ENCODE data around the gene CAMTA1. TPM values are rescaled to one million over a fixed set of nuclear protein-coding genes. Genes with fewer than 3 reads are reported as not detected.

CAMTA1 gene
- total and polyA plus RNA-seq, 9 of the 15 experiments (the other 6 are each of a cell fraction or from before 2014, with no cell fraction given): 43.9 to 161 (median 65.9) TPM

DNA sequence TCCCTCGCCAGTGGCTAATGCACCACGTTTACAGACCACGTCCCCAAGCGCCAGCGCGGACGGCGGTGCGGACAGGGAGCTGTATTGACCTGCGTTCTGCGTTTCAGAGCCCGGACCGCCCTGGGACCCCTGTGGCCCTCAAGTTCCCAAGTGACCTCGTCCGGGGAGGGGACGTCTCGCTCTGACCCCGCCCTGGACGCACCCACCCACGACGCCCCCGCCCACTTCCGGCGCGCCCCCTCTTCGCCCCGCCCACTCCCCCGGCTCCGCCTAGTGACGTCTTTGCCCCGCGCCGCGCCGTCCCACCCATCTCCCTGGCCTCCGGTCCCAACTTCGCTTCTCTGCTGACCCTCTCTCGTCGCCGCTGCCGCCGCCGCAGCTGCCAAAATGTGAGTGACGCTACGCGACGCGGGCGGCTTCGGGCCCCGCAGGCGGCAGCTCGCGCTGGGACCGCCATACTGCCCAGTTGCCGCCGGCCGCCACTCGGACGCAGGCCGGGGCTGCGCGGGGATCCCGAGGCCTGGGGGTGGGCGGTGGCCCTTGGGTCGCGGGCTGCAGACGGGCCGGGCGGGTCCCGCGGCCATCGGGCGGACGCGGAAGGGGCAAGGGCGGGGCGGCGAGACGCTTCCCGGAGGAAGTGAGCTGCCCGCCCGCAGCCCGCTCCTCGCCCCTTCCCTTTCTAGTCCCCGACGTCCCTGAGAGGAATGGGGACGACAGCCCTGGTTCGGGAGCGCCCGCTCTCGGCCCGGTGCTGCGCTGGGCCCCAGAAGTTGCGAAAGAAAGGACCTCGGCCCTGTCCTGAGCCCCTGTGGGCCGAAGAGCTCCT lies 986.0 kb downstream of the CAMTA1 start, which contains the start of gene VAMP3 (continued):
- peak; percentile 88 for TF ChIP-seq POLR2G (IDR thresholded peaks at IDR 0.05; ENCODE audit: low read depth, low read length)
- TF ChIP-seq, protein P1, sequence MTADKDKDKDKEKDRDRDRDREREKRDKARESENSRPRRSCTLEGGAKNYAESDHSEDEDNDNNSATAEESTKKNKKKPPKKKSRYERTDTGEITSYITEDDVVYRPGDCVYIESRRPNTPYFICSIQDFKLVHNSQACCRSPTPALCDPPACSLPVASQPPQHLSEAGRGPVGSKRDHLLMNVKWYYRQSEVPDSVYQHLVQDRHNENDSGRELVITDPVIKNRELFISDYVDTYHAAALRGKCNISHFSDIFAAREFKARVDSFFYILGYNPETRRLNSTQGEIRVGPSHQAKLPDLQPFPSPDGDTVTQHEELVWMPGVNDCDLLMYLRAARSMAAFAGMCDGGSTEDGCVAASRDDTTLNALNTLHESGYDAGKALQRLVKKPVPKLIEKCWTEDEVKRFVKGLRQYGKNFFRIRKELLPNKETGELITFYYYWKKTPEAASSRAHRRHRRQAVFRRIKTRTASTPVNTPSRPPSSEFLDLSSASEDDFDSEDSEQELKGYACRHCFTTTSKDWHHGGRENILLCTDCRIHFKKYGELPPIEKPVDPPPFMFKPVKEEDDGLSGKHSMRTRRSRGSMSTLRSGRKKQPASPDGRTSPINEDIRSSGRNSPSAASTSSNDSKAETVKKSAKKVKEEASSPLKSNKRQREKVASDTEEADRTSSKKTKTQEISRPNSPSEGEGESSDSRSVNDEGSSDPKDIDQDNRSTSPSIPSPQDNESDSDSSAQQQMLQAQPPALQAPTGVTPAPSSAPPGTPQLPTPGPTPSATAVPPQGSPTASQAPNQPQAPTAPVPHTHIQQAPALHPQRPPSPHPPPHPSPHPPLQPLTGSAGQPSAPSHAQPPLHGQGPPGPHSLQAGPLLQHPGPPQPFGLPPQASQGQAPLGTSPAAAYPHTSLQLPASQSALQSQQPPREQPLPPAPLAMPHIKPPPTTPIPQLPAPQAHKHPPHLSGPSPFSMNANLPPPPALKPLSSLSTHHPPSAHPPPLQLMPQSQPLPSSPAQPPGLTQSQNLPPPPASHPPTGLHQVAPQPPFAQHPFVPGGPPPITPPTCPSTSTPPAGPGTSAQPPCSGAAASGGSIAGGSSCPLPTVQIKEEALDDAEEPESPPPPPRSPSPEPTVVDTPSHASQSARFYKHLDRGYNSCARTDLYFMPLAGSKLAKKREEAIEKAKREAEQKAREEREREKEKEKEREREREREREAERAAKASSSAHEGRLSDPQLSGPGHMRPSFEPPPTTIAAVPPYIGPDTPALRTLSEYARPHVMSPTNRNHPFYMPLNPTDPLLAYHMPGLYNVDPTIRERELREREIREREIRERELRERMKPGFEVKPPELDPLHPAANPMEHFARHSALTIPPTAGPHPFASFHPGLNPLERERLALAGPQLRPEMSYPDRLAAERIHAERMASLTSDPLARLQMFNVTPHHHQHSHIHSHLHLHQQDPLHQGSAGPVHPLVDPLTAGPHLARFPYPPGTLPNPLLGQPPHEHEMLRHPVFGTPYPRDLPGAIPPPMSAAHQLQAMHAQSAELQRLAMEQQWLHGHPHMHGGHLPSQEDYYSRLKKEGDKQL (CRISPR knock-in tag; IDR thresholded peaks at IDR 0.05; ENCODE audit: borderline replicate concordance): 0 out of 2 replicates have a peak, but pooled peaks have one; percentile 38
- TF ChIP-seq POLR2H (tag; IDR thresholded peaks at IDR 0.05; ENCODE audit: low read depth): no peak; the same call in 1 of the 2 replicates
- TF ChIP-seq RBM25 (IDR thresholded peaks at IDR 0.05; ENCODE audit: low read depth, low read length, severe bottlenecking): no peak
- TF ChIP-seq ZNF140 (CRISPR knock-in tag; IDR thresholded peaks at IDR 0.05): no peak
- no peak for TF ChIP-seq SRSF7 (optimal IDR thresholded peaks at IDR 0.05; ENCODE audit: low read depth, low read length)
